CD14-positive monocyte (primary cell): Measurements from ENCODE around the gene SKA1. TPM values are rescaled to one million over a fixed set of nuclear protein-coding genes. Genes with fewer than 3 reads are reported as not detected.

Experiments
- DNase-seq, 3 donors: peaks; one replicate each; pipeline ENCODE4 v3.0.0-alpha.2; 2011 to 2022
- H2AFZ ChIP-seq: 2 replicates; pipeline ENCODE4 v1.6.0; 2012; ENCODE audit warnings: mild to moderate bottlenecking, low read depth, low read length, inconsistent platforms; ENCODE audit not compliant: insufficient read depth, poor library complexity, severe bottlenecking
- H3K27ac ChIP-seq, 2 donors: 1 replicate in 1 of 2; 2 replicates in 1 of 2; pipeline ENCODE4 v1.5.1; 2012 to 2013; ENCODE audit warnings: low read length in 2 of 2, control low read depth in 1 of 2, inconsistent platforms in 1 of 2, low read depth in 1 of 2, mild to moderate bottlenecking in 1 of 2
- H3K27me3 ChIP-seq, 2 donors: one replicate each; pipeline versions ENCODE4 v1.6.0 to v1.6.1; 2011 to 2013; ENCODE audit warnings: low read length in 2 of 2; ENCODE audit not compliant: control insufficient read depth in 2 of 2, insufficient read depth in 2 of 2
- H3K36me3 ChIP-seq, 2 donors: replicated peaks in 1 of 2; 1 replicate in 1 of 2; 2 replicates in 1 of 2; pipeline versions ENCODE4 v1.5.1 to v1.6.1; 2012 to 2013; ENCODE audit warnings: low read length in 2 of 2, control low read depth in 1 of 2, inconsistent platforms in 1 of 2, mild to moderate bottlenecking in 1 of 2; ENCODE audit not compliant: insufficient read depth in 2 of 2, control insufficient read depth in 1 of 2
- H3K4me1 ChIP-seq, 2 donors: 1 replicate in 1 of 2; 2 replicates in 1 of 2; pipeline versions ENCODE4 v1.5.1 to v1.6.1; 2012 to 2013; ENCODE audit warnings: low read length in 2 of 2, control low read depth in 1 of 2, inconsistent platforms in 1 of 2, mild to moderate bottlenecking in 1 of 2, moderate library complexity in 1 of 2; ENCODE audit not compliant: insufficient read depth in 2 of 2, control insufficient read depth in 1 of 2
- H3K4me2 ChIP-seq: replicated peaks from 2 replicates; pipeline ENCODE3; 2012; ENCODE audit warnings: low read length, moderate library complexity, mild to moderate bottlenecking; ENCODE audit not compliant: poor library complexity, severe bottlenecking; ENCODE audit errors: extremely low read depth
- H3K4me3 ChIP-seq, 3 experiments: fragments of 200-600 bp in 1 of 3; sonication (generic) in 1 of 3; replicated peaks in 1 of 3; 1 replicate in 2 of 3; 2 replicates in 1 of 3; pipeline ENCODE4 v1.5.1; 2011 to 2013; ENCODE audit warnings: low read length in 3 of 3, mild to moderate bottlenecking in 3 of 3, control low read depth in 2 of 3, low read depth in 2 of 3, inconsistent platforms in 1 of 3, moderate library complexity in 1 of 3
- H3K79me2 ChIP-seq: 2 replicates; pipeline ENCODE4 v1.6.0; 2012; ENCODE audit warnings: mild to moderate bottlenecking, control low read depth, inconsistent platforms, low read length, moderate library complexity; ENCODE audit not compliant: insufficient read depth
- H3K9ac ChIP-seq: 2 replicates; pipeline ENCODE4 v1.6.0; 2017; ENCODE audit warnings: low read length, mild to moderate bottlenecking; ENCODE audit not compliant: insufficient read depth, poor library complexity, severe bottlenecking
- H3K9me3 ChIP-seq, 2 donors: replicated peaks in 1 of 2; 1 replicate in 1 of 2; 2 replicates in 1 of 2; pipeline versions ENCODE4 v1.5.1 to v1.6.1; 2012 to 2013; ENCODE audit warnings: low read length in 2 of 2, control low read depth in 1 of 2; ENCODE audit not compliant: control insufficient read depth in 1 of 2, insufficient read depth in 1 of 2
- H4K20me1 ChIP-seq: 2 replicates; pipeline ENCODE4 v1.6.0; 2012; ENCODE audit warnings: mild to moderate bottlenecking, low read length, control low read depth, moderate library complexity; ENCODE audit not compliant: insufficient read depth
- H3K27ac Mint-ChIP-seq, 7 donors: one replicate each; pipeline ENCODE4 v1.8.0; 2020; ENCODE audit warnings: mild to moderate bottlenecking in 7 of 7, mixed read lengths in 7 of 7, moderate library complexity in 6 of 7, inconsistent platforms in 2 of 7
- H3K27me3 Mint-ChIP-seq, 3 donors: one replicate each; pipeline ENCODE4 v1.8.0; 2021 to 2022; ENCODE audit warnings: low read depth in 3 of 3, mild to moderate bottlenecking in 3 of 3, mixed read lengths in 3 of 3, moderate library complexity in 3 of 3, inconsistent platforms in 1 of 3
- H3K36me3 Mint-ChIP-seq, 2 donors: one replicate each; pipeline ENCODE4 v1.8.0; 2020; ENCODE audit warnings: mixed read lengths in 2 of 2, inconsistent platforms in 1 of 2, mild to moderate bottlenecking in 1 of 2
- H3K4me1 Mint-ChIP-seq: one replicate; pipeline ENCODE4 v1.8.0; 2020; ENCODE audit warnings: mild to moderate bottlenecking, mixed read lengths
- H3K4me3 Mint-ChIP-seq, 2 donors: one replicate each; pipeline ENCODE4 v1.8.0; 2020; ENCODE audit warnings: mild to moderate bottlenecking in 2 of 2, mixed read lengths in 2 of 2, moderate library complexity in 1 of 2
- H3K9me3 Mint-ChIP-seq, 7 donors: one replicate each; pipeline ENCODE4 v1.8.0; 2020 to 2022; ENCODE audit warnings: mixed read lengths in 7 of 7, mild to moderate bottlenecking in 6 of 7, moderate library complexity in 6 of 7, inconsistent platforms in 2 of 7
- WGBS: methylation state at CpG from one replicate; pipeline ENCODE4 v1.1.5; 2013; ENCODE audit warnings: missing lambda C conversion rate; ENCODE audit not compliant: insufficient coverage; 5-methylcytosine and 5-hydroxymethylcytosine counted together
- intact Hi-C, 2 donors: fragments of 100-400 bp; cut with micrococcal nuclease; formaldehyde crosslinking; loops; one replicate each; pipeline versions ENCODE4 v1.15.0 to v1.15.1; 2023
- polyA minus RNA-seq: library from RNA; depleted of rRNA, polyadenylated mRNA; stranded (reverse); fragments of >200 nt; gene quantifications from 2 replicates; pipeline ENCODE4 v1.2.3, GENCODE V29; 2012
- polyA plus RNA-seq, 3 donors: library from polyadenylated mRNA; depleted of rRNA in 1 of 3; unstranded in 2 of 3; stranded (reverse) in 1 of 3; fragments of 300-500 nt in 2 of 3; fragments of >200 nt in 1 of 3; fragmentation: Illumina TruSeq in 2 of 3; gene quantifications; 1 replicate in 2 of 3; 2 replicates in 1 of 3; pipeline ENCODE4 v1.2.3, GENCODE V29; 2012 to 2021
- total RNA-seq, 12 experiments: library from RNA in 1 of 12; stranded (reverse) in 1 of 12; fragments of 120-200 nt in 1 of 12; gene quantifications; one replicate each; pipeline ENCODE4 v1.2.4 and lab custom pipeline; 2013 to 2026; ENCODE audit warnings: mixed read lengths in 6 of 12, inconsistent platforms in 1 of 12
- TF ChIP-seq, protein P1 (sequence below): fragments of 200-600 bp; IDR thresholded peaks from one replicate; pipeline ENCODE4 v1.8.0; 2022; ENCODE audit warnings: antibody characterized with exemption, mild to moderate bottlenecking

The SKA1 gene, protein sequence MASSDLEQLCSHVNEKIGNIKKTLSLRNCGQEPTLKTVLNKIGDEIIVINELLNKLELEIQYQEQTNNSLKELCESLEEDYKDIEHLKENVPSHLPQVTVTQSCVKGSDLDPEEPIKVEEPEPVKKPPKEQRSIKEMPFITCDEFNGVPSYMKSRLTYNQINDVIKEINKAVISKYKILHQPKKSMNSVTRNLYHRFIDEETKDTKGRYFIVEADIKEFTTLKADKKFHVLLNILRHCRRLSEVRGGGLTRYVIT
- total RNA-seq (2013) = 0.13 TPM
- polyA plus RNA-seq (under 1 TPM in 1 of 3 donors, not detected in 2; 0.17 TPM), polyA minus RNA-seq (0.32 TPM in 1 of 2 replicates, not detected in the other), total RNA-seq (lab: John Stamatoyannopoulos, UW) (0.03 to 8.6 (median 0.28) reads per million in 11 experiments)

- Histone ChIP-seq H3K9me3 (peaks cover 7 to 9% of the 10 kb centered on the region in 2 donors), H3K4me2 (peak within 1 kb of the TSS; percentile 98), H3K27ac (peak within 1 kb of the TSS; percentile 60 to 84)
These were observed at the start of gene SKA1 for GRCh38 chr18:50374753-50375391. TSS of gene SKA1 (plus strand) at chr18:50375046. CDS start at chr18:50375831, 785 bp downstream.

DNA sequence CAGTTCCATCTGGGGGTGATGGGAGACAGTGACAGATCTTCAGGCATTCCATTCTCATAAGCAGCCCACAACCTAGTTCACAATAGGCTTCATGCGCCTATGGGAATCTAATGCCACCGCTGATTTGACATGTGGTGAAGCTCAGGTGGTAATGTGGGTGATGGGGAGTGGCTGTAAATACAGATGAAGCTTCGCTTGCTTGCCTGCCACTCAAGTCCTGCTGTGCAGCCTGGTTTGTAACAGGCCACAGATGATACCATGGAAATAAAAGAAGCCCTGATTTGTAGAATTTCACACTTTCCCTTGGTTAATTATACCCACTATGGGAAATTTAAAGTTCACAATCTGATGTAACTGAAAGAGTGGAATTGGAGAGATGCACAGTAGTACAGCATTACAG, 46.9 kb upstream of the SKA1 start:
- Mint-ChIP-seq H3K4me3 (no peak overlapping the region), H3K27me3 (peaks cover 10 to 27% (median 15%) of the 10 kb centered on the region in 3 donors), H3K9me3 (peaks cover 2 to 13% (median 5%) of the 10 kb centered on the region in 7 donors), H3K36me3 (no peaks in the 10 kb centered on the region), H3K4me1 (no peaks in the 10 kb centered on the region), H3K27ac (no peak overlapping the region)
- intact Hi-C loops = no loop called here
- Histone ChIP-seq H3K4me1 (no peaks in the 10 kb centered on the region), H3K36me3 (no peaks in the 10 kb centered on the region), H3K79me2 (no peaks in the 10 kb centered on the region), H3K27me3 (peaks cover 0 to 3% of the 10 kb centered on the region in 2 donors), H4K20me1 (no peaks in the 10 kb centered on the region), H3K27ac (no peak overlapping the region), H3K9me3 (no peaks in the 10 kb centered on the region), H3K9ac (no peak overlapping the region), H3K4me2 (no peak overlapping the region), H3K4me3 (no peak overlapping the region), H2AFZ (no peak overlapping the region)
- no peak for DNase-seq
- TF ChIP-seq, protein P1, sequence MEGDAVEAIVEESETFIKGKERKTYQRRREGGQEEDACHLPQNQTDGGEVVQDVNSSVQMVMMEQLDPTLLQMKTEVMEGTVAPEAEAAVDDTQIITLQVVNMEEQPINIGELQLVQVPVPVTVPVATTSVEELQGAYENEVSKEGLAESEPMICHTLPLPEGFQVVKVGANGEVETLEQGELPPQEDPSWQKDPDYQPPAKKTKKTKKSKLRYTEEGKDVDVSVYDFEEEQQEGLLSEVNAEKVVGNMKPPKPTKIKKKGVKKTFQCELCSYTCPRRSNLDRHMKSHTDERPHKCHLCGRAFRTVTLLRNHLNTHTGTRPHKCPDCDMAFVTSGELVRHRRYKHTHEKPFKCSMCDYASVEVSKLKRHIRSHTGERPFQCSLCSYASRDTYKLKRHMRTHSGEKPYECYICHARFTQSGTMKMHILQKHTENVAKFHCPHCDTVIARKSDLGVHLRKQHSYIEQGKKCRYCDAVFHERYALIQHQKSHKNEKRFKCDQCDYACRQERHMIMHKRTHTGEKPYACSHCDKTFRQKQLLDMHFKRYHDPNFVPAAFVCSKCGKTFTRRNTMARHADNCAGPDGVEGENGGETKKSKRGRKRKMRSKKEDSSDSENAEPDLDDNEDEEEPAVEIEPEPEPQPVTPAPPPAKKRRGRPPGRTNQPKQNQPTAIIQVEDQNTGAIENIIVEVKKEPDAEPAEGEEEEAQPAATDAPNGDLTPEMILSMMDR = no peak
- no CpG with 5 or more reads among the region's 3 CpGs for WGBS

More at GRCh38 chr18:50374753-50375391, at the start of gene SKA1:
- H3K27ac Mint-ChIP-seq = peak within 1 kb of the TSS; percentile 88 to 95 (median 92)
- peaks cover 13 to 26% (median 17%) of the 10 kb centered on the region in 7 donors for H3K9me3 Mint-ChIP-seq
- Histone ChIP-seq H3K4me3 (peak within 1 kb of the TSS; percentile 10 to 87 (median 57)), H3K79me2 (peaks cover 29% of the 10 kb centered on the region), H4K20me1 (no peaks in the 10 kb centered on the region), H3K27me3 (peaks cover 0 to 4% of the 10 kb centered on the region in 2 donors), H2AFZ (peak within 1 kb of the TSS; percentile 95), H3K4me1 (peaks cover 12 to 17% of the 10 kb centered on the region in 2 donors), H3K9ac (peak within 1 kb of the TSS; percentile 57), H3K36me3 (peaks cover 0 to 24% of the 10 kb centered on the region in 2 donors)
- TF ChIP-seq, protein P1 = no peak
- intact Hi-C loops = loop anchor here (5.0 to 10.0 kb wide), 3 partner anchors 93 to 890 kb away; partner anchors contain the start of genes MBD1 (in 2 of the 2), C18orf32 (in 1 of the 2) and CFAP53 (in 1 of the 2)
- H3K4me1 Mint-ChIP-seq = peaks cover 12% of the 10 kb centered on the region
- peak within 1 kb of the TSS; percentile 66 to 84 for H3K4me3 Mint-ChIP-seq
- peak; percentile 93 to 95 (median 94) for DNase-seq
- peaks cover 7 to 10% of the 10 kb centered on the region in 2 donors for H3K36me3 Mint-ChIP-seq
- peaks cover 0 to 7% (median 3%) of the 10 kb centered on the region in 3 donors for H3K27me3 Mint-ChIP-seq
- under 1% methylated on average over 32 of the region's 47 CpGs for WGBS
